ENCODE results near the gene EGLN3. TPM values are rescaled to one million over a fixed set of nuclear protein-coding genes. Genes with fewer than 3 reads are reported as not detected.

Gene EGLN3
- total RNA-seq, 5 donors from 2014 or later (not counting 1 experiment from before 2014, with no cell fraction given) = 3.8 to 15.1 (median 7.6) TPM

GRCh38 chr14:33924566-33925100 is 26.2 kb downstream of the EGLN3 start:
- H3K36me3 ChIP-seq (ENCODE audit: control insufficient read depth in 2 of 2, extremely low read depth in 1 of 2, insufficient read depth in 1 of 2, low read length in 1 of 2) = no peaks in the 10 kb centered on the region
- H3K4me1 Mint-ChIP-seq = no peaks in the 10 kb centered on the region
- ChIA-PET POLR2A (no interaction called here), CTCF (interaction anchor here (0.6 kb wide), 2 partner anchors 174 to 1363 kb away, joined by 3 to 5 read pairs; no protein-coding TSS in a partner anchor)
- DNase-seq (no peak), ATAC-seq (replicated peaks in 1 of 4) (no peak)
- no peak overlapping the region for H3K27ac Mint-ChIP-seq
- peaks cover 0 to 4% (median 0%) of the 10 kb centered on the region in 3 donors for H3K9me3 Mint-ChIP-seq
- no peaks in the 10 kb centered on the region for H3K27me3 Mint-ChIP-seq
- H3K4me1 ChIP-seq (ENCODE audit: control insufficient read depth in 1 of 2, extremely low read depth in 1 of 2, insufficient read depth in 2 of 2, low read length in 2 of 2) = no peaks in the 10 kb centered on the region
- no peak overlapping the region for H3K4me3 Mint-ChIP-seq
- no peak overlapping the region for H3K27ac ChIP-seq (ENCODE audit: low read length)
- 92% methylated on average over 2 of the region's 3 CpGs for WGBS (ENCODE audit: insufficient coverage)
- H3K36me3 Mint-ChIP-seq = peaks cover 18% of the 10 kb centered on the region
- H3K9me3 ChIP-seq = no peaks in the 10 kb centered on the region
- no peaks in the 10 kb centered on the region for H3K27me3 ChIP-seq (replicated peaks in 1 of 2; ENCODE audit: control insufficient read depth in 2 of 2, extremely low read depth in 1 of 2, insufficient read depth in 2 of 2, low read length in 1 of 2)
- no peak overlapping the region for H3K4me3 ChIP-seq (ENCODE audit: control insufficient read depth in 1 of 2, extremely low read depth in 1 of 2, low read length in 1 of 2)

- Mint-ChIP-seq H3K9me3 (no peaks in the 10 kb centered on the region), H3K27me3 (no peaks in the 10 kb centered on the region), H3K4me1 (peaks cover 0 to 4% (median under 1%) of the 10 kb centered on the region in 3 donors), H3K27ac (no peak overlapping the region), H3K36me3 (peaks cover 16% of the 10 kb centered on the region), H3K4me3 (no peak overlapping the region)
- Histone ChIP-seq H3K27ac (ENCODE audit: low read length) (no peak overlapping the region), H3K27me3 (replicated peaks in 1 of 2; ENCODE audit: control insufficient read depth in 2 of 2, extremely low read depth in 1 of 2, insufficient read depth in 2 of 2, low read length in 1 of 2) (no peaks in the 10 kb centered on the region), H3K9me3 (no peaks in the 10 kb centered on the region), H3K4me3 (ENCODE audit: control insufficient read depth in 1 of 2, extremely low read depth in 1 of 2, low read length in 1 of 2) (no peak overlapping the region), H3K4me1 (ENCODE audit: control insufficient read depth in 1 of 2, extremely low read depth in 1 of 2, insufficient read depth in 2 of 2, low read length in 2 of 2) (no peaks in the 10 kb centered on the region), H3K36me3 (ENCODE audit: control insufficient read depth in 2 of 2, extremely low read depth in 1 of 2, insufficient read depth in 1 of 2, low read length in 1 of 2) (no peaks in the 10 kb centered on the region)
- ATAC-seq (replicated peaks in 1 of 4) (no peak), DNase-seq (no peak)
- ChIA-PET POLR2A (no interaction called here), CTCF (interaction anchor here in 1 of 2 donors (0.5 kb wide), 1 partner anchor 11 kb away, joined by 3 read pairs; no protein-coding TSS in a partner anchor)
- no CpG with 5 or more reads among the region's 4 CpGs for WGBS (ENCODE audit: insufficient coverage)
Observed at GRCh38 chr14:33922125-33922524, 28.7 kb downstream of the EGLN3 start.

GRCh38 chr14:33918256-33918655 is 32.6 kb downstream of the EGLN3 start:
- Mint-ChIP-seq H3K36me3 (peaks cover 12% of the 10 kb centered on the region), H3K27ac (no peak overlapping the region), H3K4me1 (peaks cover 0 to 6% (median 3%) of the 10 kb centered on the region in 3 donors), H3K9me3 (no peaks in the 10 kb centered on the region), H3K4me3 (no peak overlapping the region), H3K27me3 (no peaks in the 10 kb centered on the region)
- ATAC-seq (replicated peaks in 1 of 4) = no peak
- 90% methylated on average over 2 of the region's 3 CpGs for WGBS (ENCODE audit: insufficient coverage)
- H3K27me3 ChIP-seq (replicated peaks in 1 of 2; ENCODE audit: control insufficient read depth in 2 of 2, extremely low read depth in 1 of 2, insufficient read depth in 2 of 2, low read length in 1 of 2) = no peaks in the 10 kb centered on the region
- no peaks in the 10 kb centered on the region for H3K9me3 ChIP-seq
- DNase-seq = no peak
- no peak overlapping the region for H3K27ac ChIP-seq (ENCODE audit: low read length)
- ChIA-PET CTCF (no interaction called here), POLR2A (no interaction called here)
- no peak overlapping the region for H3K4me3 ChIP-seq (ENCODE audit: control insufficient read depth in 1 of 2, extremely low read depth in 1 of 2, low read length in 1 of 2)
- no peaks in the 10 kb centered on the region for H3K36me3 ChIP-seq (ENCODE audit: control insufficient read depth in 2 of 2, extremely low read depth in 1 of 2, insufficient read depth in 1 of 2, low read length in 1 of 2)
- no peaks in the 10 kb centered on the region for H3K4me1 ChIP-seq (ENCODE audit: control insufficient read depth in 1 of 2, extremely low read depth in 1 of 2, insufficient read depth in 2 of 2, low read length in 2 of 2)

DNA sequence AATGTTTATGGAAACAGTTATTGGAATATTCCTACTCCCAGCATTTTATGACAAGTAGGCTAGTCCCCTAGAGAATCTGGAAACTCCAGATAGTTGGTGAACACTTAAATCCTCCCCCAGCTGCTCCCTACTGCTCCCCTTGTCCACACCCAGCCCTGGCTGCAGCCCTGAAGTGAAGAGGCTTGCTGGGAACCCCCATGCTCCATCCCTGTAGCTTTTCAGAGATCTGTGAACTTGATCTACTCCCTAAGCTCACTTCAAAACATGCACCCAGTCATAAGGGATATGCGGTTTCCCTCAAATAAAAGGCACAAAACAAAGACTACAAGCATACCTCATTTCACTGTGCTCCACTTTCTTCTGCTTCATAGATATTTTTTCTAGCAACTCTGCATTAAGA is 33.2 kb downstream of the EGLN3 start:
- H3K4me1 Mint-ChIP-seq = peaks cover 0 to 6% (median 3%) of the 10 kb centered on the region in 3 donors
- H3K27ac Mint-ChIP-seq = no peak overlapping the region
- no peaks in the 10 kb centered on the region for H3K4me1 ChIP-seq (ENCODE audit: control insufficient read depth in 1 of 2, extremely low read depth in 1 of 2, insufficient read depth in 2 of 2, low read length in 2 of 2)
- ChIA-PET CTCF (no interaction called here), POLR2A (no interaction called here)
- no peak for DNase-seq
- no peak overlapping the region for H3K4me3 ChIP-seq (ENCODE audit: control insufficient read depth in 1 of 2, extremely low read depth in 1 of 2, low read length in 1 of 2)
- H3K27me3 Mint-ChIP-seq = no peaks in the 10 kb centered on the region
- no peaks in the 10 kb centered on the region for H3K9me3 ChIP-seq
- no peak overlapping the region for H3K27ac ChIP-seq (ENCODE audit: low read length)
- H3K4me3 Mint-ChIP-seq = no peak overlapping the region
- no peak for ATAC-seq (replicated peaks in 1 of 4)
- no peaks in the 10 kb centered on the region for H3K9me3 Mint-ChIP-seq
- 50% methylated on average over 1 of the region's 1 CpG for WGBS (ENCODE audit: insufficient coverage)
- peaks cover 7% of the 10 kb centered on the region for H3K36me3 Mint-ChIP-seq
- H3K27me3 ChIP-seq (replicated peaks in 1 of 2; ENCODE audit: control insufficient read depth in 2 of 2, extremely low read depth in 1 of 2, insufficient read depth in 2 of 2, low read length in 1 of 2) = no peaks in the 10 kb centered on the region
- no peaks in the 10 kb centered on the region for H3K36me3 ChIP-seq (ENCODE audit: control insufficient read depth in 2 of 2, extremely low read depth in 1 of 2, insufficient read depth in 1 of 2, low read length in 1 of 2)

DNA sequence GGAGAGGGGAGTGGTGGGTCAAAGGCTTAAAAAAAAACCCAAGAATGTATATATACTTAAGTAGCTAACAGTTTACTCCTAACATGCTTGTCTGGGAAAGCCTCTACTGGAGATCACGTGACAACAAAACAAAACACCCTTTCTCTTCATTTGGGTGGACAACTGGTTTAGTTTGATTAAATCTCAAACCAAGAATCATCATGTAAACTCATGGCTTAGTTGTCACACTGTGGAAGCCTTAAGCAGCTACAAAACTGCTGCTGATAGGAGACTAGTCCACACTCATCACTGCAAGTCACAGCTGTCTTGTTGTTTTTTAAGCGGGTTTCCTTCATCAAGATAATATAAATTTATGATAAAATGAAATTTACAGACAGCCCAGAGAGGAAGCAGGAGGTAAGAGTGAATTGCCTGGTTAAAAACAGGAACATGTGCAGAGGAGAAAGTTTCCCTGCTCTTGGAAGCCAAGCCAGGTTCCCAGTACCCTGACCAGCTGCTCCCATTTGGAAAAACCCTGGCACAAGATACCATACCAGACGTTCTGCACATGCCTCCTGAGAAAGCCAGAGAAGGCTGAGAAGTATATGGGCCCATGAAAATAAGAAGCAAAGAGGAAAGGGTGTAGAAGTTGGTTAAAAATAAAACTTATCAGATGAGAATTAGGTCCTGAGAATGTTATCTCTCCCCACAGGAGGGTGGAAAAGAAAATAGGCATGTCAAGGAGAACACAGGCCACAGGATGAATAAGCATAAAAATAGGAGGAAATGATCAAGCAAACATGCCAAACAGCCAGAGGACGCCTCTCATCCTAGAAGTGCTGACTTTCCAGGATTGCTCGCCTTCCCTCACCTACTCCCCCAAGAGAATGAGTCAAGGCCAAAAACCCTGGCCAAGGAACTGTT is 34.0 kb downstream of the EGLN3 start:
- ChIA-PET POLR2A (no interaction called here), CTCF (no interaction called here)
- Mint-ChIP-seq H3K27me3 (no peaks in the 10 kb centered on the region), H3K27ac (no peak overlapping the region), H3K4me1 (peaks cover 0 to 6% (median 3%) of the 10 kb centered on the region in 3 donors), H3K9me3 (no peaks in the 10 kb centered on the region), H3K4me3 (no peak overlapping the region), H3K36me3 (peaks cover 5% of the 10 kb centered on the region)
- Histone ChIP-seq H3K4me3 (ENCODE audit: control insufficient read depth in 1 of 2, extremely low read depth in 1 of 2, low read length in 1 of 2) (no peak overlapping the region), H3K27ac (ENCODE audit: low read length) (no peak overlapping the region), H3K9me3 (no peaks in the 10 kb centered on the region), H3K4me1 (ENCODE audit: control insufficient read depth in 1 of 2, extremely low read depth in 1 of 2, insufficient read depth in 2 of 2, low read length in 2 of 2) (no peaks in the 10 kb centered on the region), H3K36me3 (ENCODE audit: control insufficient read depth in 2 of 2, extremely low read depth in 1 of 2, insufficient read depth in 1 of 2, low read length in 1 of 2) (no peaks in the 10 kb centered on the region), H3K27me3 (replicated peaks in 1 of 2; ENCODE audit: control insufficient read depth in 2 of 2, extremely low read depth in 1 of 2, insufficient read depth in 2 of 2, low read length in 1 of 2) (no peaks in the 10 kb centered on the region)
- no peak for DNase-seq
- ATAC-seq (replicated peaks in 1 of 4) = no peak
- WGBS (ENCODE audit: insufficient coverage) = 80% methylated on average over 1 of the region's 5 CpGs

DNA sequence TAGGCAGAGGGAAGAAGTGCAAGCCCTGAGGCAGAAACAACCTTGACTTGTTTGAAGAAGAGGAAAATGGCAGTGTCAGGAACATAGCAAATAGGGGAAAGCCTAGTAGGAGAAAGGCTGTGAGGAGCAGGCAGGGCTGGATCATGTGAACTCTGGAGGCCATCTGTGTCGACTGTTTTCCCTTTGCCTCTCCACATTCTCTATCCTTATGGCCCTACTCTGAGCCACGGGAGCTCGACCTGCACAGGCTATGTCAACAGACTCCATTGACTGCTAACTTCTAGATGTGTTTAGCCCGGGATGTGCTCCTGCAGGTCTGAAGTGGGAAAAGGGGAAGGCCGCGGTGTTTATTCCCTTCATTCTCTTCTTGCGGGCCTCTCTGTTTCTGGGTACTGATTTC is 35.2 kb downstream of the EGLN3 start:
- DNase-seq (no peak), ATAC-seq (replicated peaks in 1 of 4) (no peak)
- no peak overlapping the region for H3K27ac Mint-ChIP-seq
- ChIA-PET CTCF (no interaction called here), POLR2A (no interaction called here)
- no peak overlapping the region for H3K4me3 ChIP-seq (ENCODE audit: control insufficient read depth in 1 of 2, extremely low read depth in 1 of 2, low read length in 1 of 2)
- H3K36me3 Mint-ChIP-seq = no peaks in the 10 kb centered on the region
- peaks cover 0 to 6% (median 3%) of the 10 kb centered on the region in 3 donors for H3K4me1 Mint-ChIP-seq
- H3K9me3 Mint-ChIP-seq = no peaks in the 10 kb centered on the region
- no CpG with 5 or more reads among the region's 7 CpGs for WGBS (ENCODE audit: insufficient coverage)
- H3K4me3 Mint-ChIP-seq = no peak overlapping the region
- H3K27me3 Mint-ChIP-seq = no peaks in the 10 kb centered on the region
- no peak overlapping the region for H3K27ac ChIP-seq (ENCODE audit: low read length)
- H3K4me1 ChIP-seq (ENCODE audit: control insufficient read depth in 1 of 2, extremely low read depth in 1 of 2, insufficient read depth in 2 of 2, low read length in 2 of 2) = no peaks in the 10 kb centered on the region
- H3K9me3 ChIP-seq = no peaks in the 10 kb centered on the region
- no peaks in the 10 kb centered on the region for H3K36me3 ChIP-seq (ENCODE audit: control insufficient read depth in 2 of 2, extremely low read depth in 1 of 2, insufficient read depth in 1 of 2, low read length in 1 of 2)
- H3K27me3 ChIP-seq (replicated peaks in 1 of 2; ENCODE audit: control insufficient read depth in 2 of 2, extremely low read depth in 1 of 2, insufficient read depth in 2 of 2, low read length in 1 of 2) = no peaks in the 10 kb centered on the region
